Astrocyte (in vitro differentiated cells and primary cell): ENCODE measurements around the gene VWA8. TPM values are rescaled to one million over a fixed set of nuclear protein-coding genes. Genes with fewer than 3 reads are reported as not detected.

ENCODE experiments used
- DNase-seq: peaks from one replicate; pipeline ENCODE4 v3.0.0-alpha.2; 2010; ENCODE audit warnings: low read depth
- FAIRE-seq: peaks from 2 replicates; lab custom pipeline; 2011; peaks lifted over from hg19 to GRCh38; lab: Jason Lieb, UNC
- H2AFZ ChIP-seq: 2 replicates; pipeline ENCODE4 v1.6.0; 2012; ENCODE audit warnings: low read depth, low read length, inconsistent platforms
- H3K27ac ChIP-seq: 2 replicates; pipeline ENCODE4 v1.5.1; 2011; ENCODE audit warnings: low read depth, low read length, inconsistent platforms
- H3K27me3 ChIP-seq: 2 replicates; pipeline ENCODE4 v1.6.0; 2011; ENCODE audit warnings: low read length, inconsistent platforms; ENCODE audit not compliant: insufficient read depth
- H3K36me3 ChIP-seq: 2 replicates; pipeline ENCODE4 v1.5.1; 2011; ENCODE audit warnings: low read length, inconsistent platforms; ENCODE audit not compliant: insufficient read depth
- H3K4me1 ChIP-seq: 2 replicates; pipeline ENCODE4 v1.5.1; 2011; ENCODE audit warnings: low read length, inconsistent platforms; ENCODE audit not compliant: insufficient read depth
- H3K4me2 ChIP-seq: 2 replicates; pipeline ENCODE4 v1.6.0; 2012; ENCODE audit warnings: low read length, inconsistent platforms
- H3K4me3 ChIP-seq: 2 replicates; pipeline ENCODE4 v1.5.1; 2011; ENCODE audit warnings: low read depth, mild to moderate bottlenecking, low read length, inconsistent platforms; ENCODE audit not compliant: insufficient read depth
- H3K79me2 ChIP-seq: 2 replicates; pipeline ENCODE4 v1.6.0; 2012; ENCODE audit warnings: mild to moderate bottlenecking, low read length, inconsistent platforms; ENCODE audit not compliant: insufficient read depth
- H3K9ac ChIP-seq: 2 replicates; pipeline ENCODE4 v1.6.0; 2012; ENCODE audit warnings: mild to moderate bottlenecking, low read length, inconsistent platforms
- H3K9me3 ChIP-seq: 2 replicates; pipeline ENCODE4 v1.5.1; 2012; ENCODE audit warnings: low read depth, mild to moderate bottlenecking, low read length, inconsistent platforms; ENCODE audit not compliant: insufficient read depth
- H4K20me1 ChIP-seq: 2 replicates; pipeline ENCODE4 v1.6.0; 2012; ENCODE audit warnings: low read length, inconsistent platforms; ENCODE audit not compliant: insufficient read depth
- H3K27ac Mint-ChIP-seq: one replicate; pipeline ENCODE4 v1.8.0; 2021; ENCODE audit warnings: mild to moderate bottlenecking, mixed read lengths; ENCODE audit not compliant: unreplicated experiment
- H3K27me3 Mint-ChIP-seq: one replicate; pipeline ENCODE4 v1.8.0; 2021; ENCODE audit warnings: low read depth, mixed read lengths; ENCODE audit not compliant: unreplicated experiment
- H3K36me3 Mint-ChIP-seq: one replicate; pipeline ENCODE4 v1.8.0; 2021; ENCODE audit warnings: low read depth, mixed read lengths; ENCODE audit not compliant: unreplicated experiment
- H3K4me1 Mint-ChIP-seq: one replicate; pipeline ENCODE4 v1.8.0; 2021; ENCODE audit warnings: low read depth, mixed read lengths; ENCODE audit not compliant: unreplicated experiment
- H3K4me3 Mint-ChIP-seq: one replicate; pipeline ENCODE4 v1.8.0; 2021; ENCODE audit warnings: mild to moderate bottlenecking, moderate library complexity, mixed read lengths; ENCODE audit not compliant: unreplicated experiment
- H3K9me3 Mint-ChIP-seq: one replicate; pipeline ENCODE4 v1.8.0; 2021; ENCODE audit warnings: mild to moderate bottlenecking, mixed read lengths; ENCODE audit not compliant: unreplicated experiment
- EZH2 ChIP-seq: IDR thresholded peaks from 2 replicates; pipeline ENCODE4 v1.6.1; 2012; ENCODE audit warnings: mild to moderate bottlenecking, low read length, inconsistent platforms; ENCODE audit not compliant: insufficient read depth
- total RNA-seq: library from RNA; stranded (reverse); gene quantifications from 2 replicates; pipeline ENCODE4 v1.2.1, GENCODE V29; 2021
- TF ChIP-seq, protein P1 (sequence below): IDR thresholded peaks from 2 replicates; pipeline ENCODE4 v1.5.1; 2011; ENCODE audit warnings: low read depth, mild to moderate bottlenecking, inconsistent platforms, low read length, moderate library complexity; ENCODE audit not compliant: insufficient read depth

The VWA8 gene
- total RNA-seq, 1 donor from 2014 or later, result 15.6 TPM

DNA sequence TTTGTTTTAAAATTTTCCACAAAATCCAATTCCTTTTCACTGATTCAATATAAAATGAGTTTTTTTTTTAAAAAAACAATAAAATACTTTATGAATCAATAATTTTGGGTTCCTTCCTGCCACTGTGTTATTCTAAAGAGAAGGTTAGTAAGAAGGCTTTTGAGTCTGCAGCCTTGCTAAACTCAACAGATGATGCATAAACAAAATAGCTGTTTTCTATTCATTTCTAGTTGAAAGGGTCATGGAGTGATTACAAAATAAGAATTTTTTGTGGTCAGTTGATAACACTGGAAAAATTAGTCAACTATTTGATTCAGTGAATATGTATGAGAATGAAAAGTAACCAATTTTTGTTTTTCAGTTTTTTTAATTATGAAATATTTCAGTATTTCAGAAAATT is 169.9 kb downstream of the VWA8 start:
- Mint-ChIP-seq H3K36me3 (peaks cover 11% of the 10 kb centered on the region), H3K4me3 (no peak overlapping the region), H3K4me1 (no peaks in the 10 kb centered on the region), H3K9me3 (no peaks in the 10 kb centered on the region), H3K27me3 (no peaks in the 10 kb centered on the region), H3K27ac (no peak overlapping the region)
- Histone ChIP-seq H3K9ac (no peak overlapping the region), H2AFZ (no peak overlapping the region), H3K27ac (no peak overlapping the region), H3K4me3 (no peak overlapping the region), H3K9me3 (no peaks in the 10 kb centered on the region), H3K36me3 (no peaks in the 10 kb centered on the region), H3K27me3 (no peaks in the 10 kb centered on the region), H3K4me1 (no peaks in the 10 kb centered on the region), H4K20me1 (no peaks in the 10 kb centered on the region), H3K79me2 (no peaks in the 10 kb centered on the region), H3K4me2 (no peak overlapping the region)
- TF ChIP-seq, protein P1, sequence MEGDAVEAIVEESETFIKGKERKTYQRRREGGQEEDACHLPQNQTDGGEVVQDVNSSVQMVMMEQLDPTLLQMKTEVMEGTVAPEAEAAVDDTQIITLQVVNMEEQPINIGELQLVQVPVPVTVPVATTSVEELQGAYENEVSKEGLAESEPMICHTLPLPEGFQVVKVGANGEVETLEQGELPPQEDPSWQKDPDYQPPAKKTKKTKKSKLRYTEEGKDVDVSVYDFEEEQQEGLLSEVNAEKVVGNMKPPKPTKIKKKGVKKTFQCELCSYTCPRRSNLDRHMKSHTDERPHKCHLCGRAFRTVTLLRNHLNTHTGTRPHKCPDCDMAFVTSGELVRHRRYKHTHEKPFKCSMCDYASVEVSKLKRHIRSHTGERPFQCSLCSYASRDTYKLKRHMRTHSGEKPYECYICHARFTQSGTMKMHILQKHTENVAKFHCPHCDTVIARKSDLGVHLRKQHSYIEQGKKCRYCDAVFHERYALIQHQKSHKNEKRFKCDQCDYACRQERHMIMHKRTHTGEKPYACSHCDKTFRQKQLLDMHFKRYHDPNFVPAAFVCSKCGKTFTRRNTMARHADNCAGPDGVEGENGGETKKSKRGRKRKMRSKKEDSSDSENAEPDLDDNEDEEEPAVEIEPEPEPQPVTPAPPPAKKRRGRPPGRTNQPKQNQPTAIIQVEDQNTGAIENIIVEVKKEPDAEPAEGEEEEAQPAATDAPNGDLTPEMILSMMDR, result no peak
- no peak for TF ChIP-seq EZH2
- no peak for DNase-seq
- no peak for FAIRE-seq

- no peaks in the 10 kb centered on the region for H3K27me3 ChIP-seq
- no peaks in the 10 kb centered on the region for H3K4me1 ChIP-seq
- no peak overlapping the region for H3K4me2 ChIP-seq
- Mint-ChIP-seq H3K4me3 (no peak overlapping the region), H3K4me1 (no peaks in the 10 kb centered on the region), H3K27ac (no peak overlapping the region), H3K9me3 (no peaks in the 10 kb centered on the region), H3K27me3 (no peaks in the 10 kb centered on the region), H3K36me3 (no peaks in the 10 kb centered on the region)
- FAIRE-seq (no peak), DNase-seq (no peak)
- no peaks in the 10 kb centered on the region for H3K79me2 ChIP-seq
- H4K20me1 ChIP-seq, result no peaks in the 10 kb centered on the region
- no peak overlapping the region for H3K4me3 ChIP-seq
- H3K27ac ChIP-seq, result no peak overlapping the region
- no peak overlapping the region for H3K9ac ChIP-seq
- TF ChIP-seq EZH2, result no peak
- TF ChIP-seq, protein P1, result no peak
- H3K9me3 ChIP-seq, result no peaks in the 10 kb centered on the region
- no peak overlapping the region for H2AFZ ChIP-seq
- no peaks in the 10 kb centered on the region for H3K36me3 ChIP-seq
Observed at GRCh38 chr13:41788552-41788951, 172.4 kb downstream of the VWA8 start.

DNA sequence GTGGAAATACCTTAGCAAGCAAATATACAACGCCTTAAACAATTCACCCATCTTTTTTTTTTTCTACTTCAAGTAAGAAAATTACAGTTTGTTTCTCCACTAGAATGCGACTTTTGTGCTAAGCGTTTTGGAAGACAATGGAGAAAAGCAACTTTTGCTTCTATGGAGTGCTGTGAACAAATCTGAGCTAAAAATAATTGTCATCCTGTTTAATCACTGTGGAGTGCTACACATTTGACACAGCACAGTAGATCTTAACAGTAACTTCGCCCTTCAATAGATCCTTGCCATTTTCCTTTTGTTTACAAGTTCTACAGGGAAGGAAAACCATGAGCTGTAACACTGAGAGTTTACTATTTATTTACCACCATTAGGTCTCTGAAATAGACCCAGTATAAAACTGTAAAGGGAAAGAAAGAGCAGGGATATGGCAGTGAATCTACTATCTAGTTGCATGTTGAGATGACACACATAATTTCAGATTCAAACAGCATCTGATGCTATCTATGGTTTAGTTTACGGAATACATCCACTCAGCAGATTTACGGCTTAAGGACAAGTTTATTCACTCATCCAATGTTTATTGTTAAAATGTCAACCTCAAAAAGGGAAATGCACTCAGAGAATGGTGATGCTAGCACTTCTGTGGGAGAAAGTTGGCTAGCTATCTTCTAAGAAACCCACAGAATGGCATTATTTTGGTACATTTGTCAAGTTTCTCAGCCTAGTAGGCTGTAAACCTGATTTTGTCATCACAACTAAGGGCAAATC is 175.3 kb downstream of the VWA8 start:
- H3K36me3 ChIP-seq, result no peaks in the 10 kb centered on the region
- H3K4me2 ChIP-seq, result no peak overlapping the region
- Mint-ChIP-seq H3K4me3 (no peak overlapping the region), H3K27me3 (no peaks in the 10 kb centered on the region), H3K9me3 (no peaks in the 10 kb centered on the region), H3K36me3 (no peaks in the 10 kb centered on the region), H3K4me1 (no peaks in the 10 kb centered on the region), H3K27ac (no peak overlapping the region)
- no peak for DNase-seq
- H3K27ac ChIP-seq, result no peak overlapping the region
- no peak for TF ChIP-seq EZH2
- TF ChIP-seq, protein P1, result no peak
- no peaks in the 10 kb centered on the region for H3K9me3 ChIP-seq
- H3K9ac ChIP-seq, result no peak overlapping the region
- H4K20me1 ChIP-seq, result no peaks in the 10 kb centered on the region
- H3K27me3 ChIP-seq, result no peaks in the 10 kb centered on the region
- no peaks in the 10 kb centered on the region for H3K79me2 ChIP-seq
- FAIRE-seq, result no peak
- H3K4me3 ChIP-seq, result no peak overlapping the region
- H2AFZ ChIP-seq, result no peak overlapping the region
- peaks cover 4% of the 10 kb centered on the region for H3K4me1 ChIP-seq
